CD4-positive, alpha-beta T cell treated with Interleukin-10 for 1 hour (primary cell): ENCODE results near the gene ATOH8.
A peak's percentile ranks its signal among the peaks of the same experiment; 100 is the strongest.

ENCODE experiments used
- DNase-seq: peaks from one replicate; pipeline ENCODE4 v3.0.0-alpha.2; 2020

Gene ATOH8

GRCh38 chr2:85788603-85789002, 34.8 kb downstream of the ATOH8 start:
- no peak for DNase-seq

DNA sequence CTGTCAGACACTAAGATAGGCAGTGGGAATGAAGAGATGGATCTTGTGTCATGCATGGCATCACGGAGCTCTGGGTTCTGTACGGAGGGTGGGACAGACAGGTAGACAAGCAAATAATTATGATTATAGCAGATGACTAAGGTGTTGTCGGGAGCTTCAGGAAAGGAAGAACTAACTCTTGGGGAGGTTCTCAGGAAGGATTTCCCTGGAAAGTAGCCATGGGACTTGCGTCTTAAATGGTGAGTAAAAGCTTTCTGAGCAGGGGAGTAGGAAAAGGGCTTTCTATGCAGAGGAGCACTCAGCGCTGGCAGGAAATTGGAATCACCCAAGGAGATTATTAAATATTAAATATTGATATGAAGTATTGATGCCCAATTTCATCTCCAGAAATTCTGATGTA, 35.5 kb downstream of the ATOH8 start:
- DNase-seq = no peak

DNA sequence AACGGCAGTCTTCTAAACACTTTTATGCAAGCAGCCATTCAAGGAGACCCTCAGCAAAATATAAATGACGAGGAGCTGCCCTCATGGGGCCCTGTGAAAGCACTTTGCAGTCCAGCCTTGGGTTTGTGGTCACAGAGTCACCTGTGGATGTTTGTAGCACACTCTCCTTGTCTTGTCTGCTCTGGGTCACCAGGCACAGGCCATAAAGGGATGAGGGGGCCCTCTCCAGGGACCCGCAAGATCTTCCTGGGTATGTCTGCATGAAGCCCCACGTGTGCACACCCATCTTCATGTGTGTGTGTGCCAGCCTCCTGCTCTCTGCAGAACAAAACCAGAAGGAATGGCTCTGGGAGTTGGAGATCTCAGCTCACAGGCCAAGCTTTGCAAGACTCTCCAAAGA, 36.2 kb downstream of the ATOH8 start:
- no peak for DNase-seq

GRCh38 chr2:85790499-85791188, 36.9 kb downstream of the ATOH8 start:
- no peak for DNase-seq

DNA sequence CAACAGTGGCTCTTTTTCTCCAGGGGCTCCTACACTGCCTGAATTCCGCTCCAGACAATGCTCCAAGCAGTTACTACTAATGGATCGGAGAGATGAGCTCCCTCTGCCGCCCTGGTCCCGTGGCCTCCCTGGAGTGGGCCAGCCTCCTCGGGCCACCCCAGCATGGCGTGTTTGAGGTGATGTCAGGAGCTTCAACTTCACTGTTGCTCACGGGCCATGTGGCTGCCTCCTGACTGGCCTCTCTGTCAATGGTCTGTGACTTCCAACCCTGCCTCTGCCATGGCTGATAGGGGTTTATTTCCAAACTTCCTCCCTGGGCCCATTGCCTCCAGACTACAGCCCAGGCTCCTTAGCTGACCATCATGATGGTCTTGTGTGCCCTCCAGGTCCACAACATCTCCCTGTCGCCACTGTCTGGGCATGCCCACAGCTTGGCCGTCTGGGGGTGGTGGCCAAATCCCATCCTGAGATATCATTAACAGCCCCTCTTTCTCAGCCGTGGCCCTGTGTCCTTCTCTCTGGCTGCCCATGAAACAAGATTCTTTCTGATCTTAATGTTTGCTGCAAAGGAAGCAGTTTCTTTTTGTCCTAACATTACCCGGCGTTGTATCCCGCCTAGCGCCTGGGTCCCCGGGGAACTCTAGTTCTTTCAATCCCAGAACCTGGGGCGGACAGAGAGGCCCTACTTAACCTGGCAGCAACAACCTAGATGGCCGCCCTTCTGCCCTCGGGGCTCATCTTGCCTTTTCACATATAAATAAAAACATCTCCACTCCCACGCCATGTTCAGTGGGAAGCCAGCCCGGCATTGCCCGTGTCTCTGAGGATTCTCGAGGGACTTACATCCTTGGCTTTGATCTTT, 38.1 kb downstream of the ATOH8 start:
- no peak for DNase-seq

DNA sequence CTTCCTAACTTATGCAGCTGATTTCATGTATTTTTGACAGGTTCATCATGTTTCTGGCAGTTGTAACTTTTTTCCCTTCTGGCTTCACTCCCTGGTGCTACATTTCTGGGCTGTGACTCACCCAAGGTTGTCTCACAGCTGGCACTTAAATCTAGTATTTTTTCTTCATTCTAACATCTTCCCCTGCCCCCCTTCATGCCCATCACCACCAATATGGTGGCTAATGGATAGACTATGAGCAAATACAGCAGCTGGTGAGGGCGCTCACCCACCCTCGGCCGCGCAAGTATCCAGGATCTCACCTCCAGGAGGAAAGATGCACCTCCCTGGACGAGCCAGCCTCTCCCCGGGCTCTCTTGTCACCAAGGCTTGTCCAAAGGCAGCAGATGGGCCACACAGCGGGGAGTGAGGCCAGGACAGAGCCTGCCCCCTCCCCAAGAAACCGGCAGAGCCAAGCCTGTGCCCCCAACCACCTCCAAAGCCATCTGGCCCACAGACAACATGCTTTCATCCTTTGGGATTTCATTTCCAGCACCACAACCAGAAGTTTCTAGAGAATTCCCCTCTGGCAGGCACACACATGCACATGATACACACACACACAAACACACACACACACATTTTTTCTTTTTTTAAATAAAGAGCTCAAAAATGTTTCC, 39.1 kb downstream of the ATOH8 start:
- DNase-seq = no peak

DNA sequence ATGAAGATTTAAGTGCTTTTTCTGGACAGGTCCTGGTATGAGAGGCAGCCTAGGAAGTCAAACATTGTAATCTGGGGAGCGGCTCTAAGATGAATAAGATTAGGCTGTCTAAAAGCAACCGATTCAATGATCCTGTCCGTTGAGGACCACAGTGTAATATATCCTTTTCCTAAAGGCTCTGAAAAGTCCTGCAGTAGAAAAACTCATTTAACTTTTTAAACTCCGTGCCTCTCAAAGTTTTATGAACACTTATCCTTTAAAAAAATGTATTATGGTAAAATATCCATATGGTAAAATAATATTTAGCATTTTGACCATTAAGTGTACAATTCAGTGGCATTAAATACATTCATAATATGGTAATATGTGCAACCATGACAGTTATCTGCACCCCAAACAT, 39.8 kb downstream of the ATOH8 start:
- no peak for DNase-seq

DNA sequence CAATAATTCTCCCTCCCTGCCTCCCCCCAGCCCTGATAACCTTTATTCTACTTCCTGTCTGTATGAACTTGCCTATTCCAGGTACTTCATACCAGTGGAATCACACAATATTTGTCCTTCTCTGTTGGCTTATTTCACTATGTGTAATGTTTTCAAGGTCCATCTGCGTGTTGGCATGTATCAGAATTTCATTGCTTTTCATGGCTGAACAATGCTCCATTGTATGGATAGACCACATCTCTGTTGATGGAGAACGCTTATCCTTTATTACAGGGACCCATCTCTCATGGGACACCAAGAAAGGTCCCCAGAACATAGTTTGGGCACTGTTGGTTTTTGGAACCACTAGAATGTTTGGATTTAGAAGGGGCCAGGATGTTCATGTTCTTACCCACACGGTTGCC, 40.2 kb downstream of the ATOH8 start:
- no peak for DNase-seq

- DNase-seq = no peak
Measured at GRCh38 chr2:85794491-85795121, 40.8 kb downstream of the ATOH8 start.

DNA sequence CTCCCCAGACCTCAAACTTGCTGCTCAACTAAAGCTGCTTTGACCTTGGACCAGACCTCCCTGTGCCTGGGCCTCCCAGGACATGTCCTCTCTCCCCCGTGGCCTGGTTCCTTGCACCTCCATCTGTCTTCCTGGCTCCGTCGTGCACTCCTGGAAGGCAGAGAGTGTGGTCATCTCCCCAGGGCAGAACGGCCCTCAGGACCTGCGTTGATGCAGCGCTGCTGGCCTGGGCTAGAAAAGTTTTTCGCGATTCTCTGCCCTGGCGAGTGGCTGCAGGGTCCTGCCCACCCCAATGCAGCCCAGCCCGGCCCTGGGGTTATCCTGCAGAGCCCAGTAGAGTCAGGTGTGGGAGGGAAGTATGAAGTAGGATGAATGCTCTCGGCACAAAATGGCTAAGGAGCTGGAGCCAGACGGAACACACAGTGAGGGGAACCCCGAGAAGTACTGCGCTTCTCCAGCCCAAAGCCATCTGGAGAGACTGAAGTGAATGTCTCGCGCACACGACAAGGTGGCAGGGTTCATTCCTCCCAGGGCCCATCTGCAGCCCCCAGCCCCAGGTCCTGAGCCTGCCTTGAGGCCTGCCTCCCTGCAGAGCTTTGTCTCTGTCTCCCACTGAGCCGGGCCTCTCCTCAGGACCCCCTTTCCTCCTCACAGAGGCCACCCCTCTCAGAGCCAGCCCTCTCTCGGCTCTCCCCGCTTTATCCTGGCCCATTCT, 41.7 kb downstream of the ATOH8 start:
- DNase-seq = no peak

- no peak for DNase-seq
Measured at GRCh38 chr2:85796046-85796340, 42.2 kb downstream of the ATOH8 start.

- DNase-seq = no peak
Measured at GRCh38 chr2:85796341-85797262, 42.8 kb downstream of the ATOH8 start.

DNA sequence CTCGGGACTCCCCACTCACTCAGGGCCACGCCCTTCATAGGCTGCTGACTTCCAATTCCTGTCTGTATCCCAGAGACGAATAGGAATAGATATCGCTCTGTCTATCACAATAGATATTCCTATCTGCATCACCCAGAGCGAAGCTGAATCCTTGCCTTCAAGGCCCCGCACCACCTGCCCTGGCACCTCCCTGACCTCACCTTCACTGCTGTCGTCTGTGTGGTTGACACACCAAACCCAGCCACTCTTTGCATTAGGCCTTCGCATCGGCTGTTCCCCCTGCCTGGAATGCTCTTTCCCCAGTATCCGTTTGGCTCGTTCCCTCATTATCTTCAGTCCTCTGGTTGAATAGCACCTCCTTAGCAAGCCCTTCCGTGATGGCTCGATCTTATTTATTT, 43.5 kb downstream of the ATOH8 start:
- no peak for DNase-seq

DNA sequence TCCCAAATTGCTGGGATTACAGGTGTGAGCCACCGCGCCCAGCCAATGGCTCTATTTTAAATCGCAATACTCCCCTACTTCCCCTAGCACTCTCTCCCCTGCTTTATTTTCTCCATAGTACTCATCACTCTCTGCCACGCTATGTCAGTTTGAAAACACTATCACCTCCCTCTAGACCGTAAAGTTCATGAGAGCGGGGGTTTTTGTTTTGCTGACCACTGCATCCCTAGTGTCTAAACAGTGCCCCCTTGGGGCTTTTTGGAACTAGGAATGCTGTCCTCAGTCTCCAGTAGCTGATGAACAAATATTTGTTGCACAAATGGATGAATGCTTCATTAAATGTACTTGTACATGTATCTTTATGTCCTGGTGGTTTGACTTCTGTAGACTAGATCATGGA, 44.1 kb downstream of the ATOH8 start:
- DNase-seq = no peak

DNA sequence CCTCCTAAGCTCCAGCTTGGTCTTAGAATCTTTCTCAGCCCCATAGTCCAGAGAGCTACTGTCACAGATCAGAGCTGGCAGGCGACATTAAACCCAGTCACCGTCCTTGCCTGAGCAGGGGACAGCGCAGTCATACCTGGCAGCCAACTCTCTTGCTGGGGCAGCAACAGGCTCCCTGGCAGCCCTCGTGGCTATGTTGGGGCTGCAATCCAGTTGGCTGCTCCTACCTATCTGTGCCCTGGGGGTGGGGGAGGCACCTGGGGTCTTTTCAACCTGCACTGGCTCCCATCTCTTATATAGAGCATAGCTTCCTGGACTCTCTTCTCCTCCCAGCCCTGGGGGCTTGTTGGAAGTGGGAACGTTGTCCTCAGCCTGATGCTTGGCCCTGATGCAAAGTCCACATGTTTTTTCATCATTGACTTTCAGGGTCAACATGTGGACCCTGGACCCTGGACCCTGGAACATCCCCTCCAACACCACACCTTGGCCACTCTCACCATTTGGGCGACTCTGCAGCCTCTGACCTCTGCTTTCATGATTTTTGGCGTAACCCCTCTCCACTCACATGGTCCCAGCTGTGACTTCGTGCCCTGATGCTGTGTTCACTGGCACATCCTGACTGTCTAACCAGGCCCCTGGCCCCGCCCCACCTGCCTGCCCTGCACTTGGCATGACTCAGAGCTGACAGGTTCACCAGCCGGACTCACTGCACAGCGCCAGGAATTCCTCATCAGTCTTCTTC, 45.6 kb downstream of the ATOH8 start:
- DNase-seq = no peak

- no peak for DNase-seq
Measured at GRCh38 chr2:85800586-85800985, 46.8 kb downstream of the ATOH8 start.

DNA sequence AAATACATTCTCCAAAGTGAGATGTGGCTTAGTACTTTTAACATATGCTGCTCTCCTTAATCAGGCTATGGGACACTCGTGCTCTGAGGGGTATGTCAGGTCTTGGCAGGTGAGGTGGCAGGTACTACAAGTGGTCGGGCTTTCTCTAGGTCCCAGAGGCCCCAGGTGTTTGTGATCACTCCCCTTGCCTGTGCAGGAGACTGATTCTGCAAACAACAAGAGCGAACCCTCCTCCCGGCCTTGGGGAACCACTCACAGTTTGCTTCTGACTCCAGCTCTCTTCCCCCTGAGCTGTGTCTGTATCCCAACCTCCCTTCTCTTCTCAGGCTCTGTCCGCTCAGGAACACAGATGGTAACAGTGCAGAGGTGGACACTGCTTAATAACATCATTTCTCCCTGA, 48.1 kb downstream of the ATOH8 start:
- no peak for DNase-seq

DNA sequence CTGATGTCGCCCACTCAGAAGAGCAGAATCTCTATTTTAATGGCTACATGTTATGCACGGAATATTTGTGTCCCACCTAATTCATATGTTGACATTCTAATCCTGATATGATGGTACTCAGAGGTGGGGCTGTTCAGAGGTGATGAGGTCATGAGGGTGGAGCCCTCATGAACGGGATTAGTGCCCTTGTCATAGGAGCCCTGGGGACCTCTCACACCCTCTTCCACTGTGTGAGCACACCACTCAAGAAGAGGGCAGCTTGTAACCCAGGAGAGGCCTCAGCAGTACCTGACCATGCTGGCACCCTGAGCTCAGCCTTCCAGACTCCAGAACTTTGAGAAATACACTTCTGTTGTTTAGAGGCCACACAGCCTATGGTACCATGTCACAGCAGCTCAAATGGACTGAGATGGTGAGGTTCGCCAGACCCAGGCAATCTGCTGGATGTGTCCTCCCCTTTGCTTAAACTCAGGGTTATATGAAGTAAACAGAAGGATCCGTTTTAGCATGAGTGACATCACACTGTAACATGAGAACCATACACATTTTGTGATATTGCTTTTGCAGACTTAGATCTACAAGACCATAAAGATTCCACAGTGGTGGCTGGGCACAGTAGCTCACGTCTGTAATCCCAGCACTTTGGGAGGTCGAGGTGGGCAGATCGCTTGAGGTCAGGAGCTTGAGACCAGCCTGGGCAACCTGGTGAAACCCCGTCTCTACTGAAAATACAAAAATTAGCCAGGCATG, 48.7 kb downstream of the ATOH8 start:
- DNase-seq = no peak

DNA sequence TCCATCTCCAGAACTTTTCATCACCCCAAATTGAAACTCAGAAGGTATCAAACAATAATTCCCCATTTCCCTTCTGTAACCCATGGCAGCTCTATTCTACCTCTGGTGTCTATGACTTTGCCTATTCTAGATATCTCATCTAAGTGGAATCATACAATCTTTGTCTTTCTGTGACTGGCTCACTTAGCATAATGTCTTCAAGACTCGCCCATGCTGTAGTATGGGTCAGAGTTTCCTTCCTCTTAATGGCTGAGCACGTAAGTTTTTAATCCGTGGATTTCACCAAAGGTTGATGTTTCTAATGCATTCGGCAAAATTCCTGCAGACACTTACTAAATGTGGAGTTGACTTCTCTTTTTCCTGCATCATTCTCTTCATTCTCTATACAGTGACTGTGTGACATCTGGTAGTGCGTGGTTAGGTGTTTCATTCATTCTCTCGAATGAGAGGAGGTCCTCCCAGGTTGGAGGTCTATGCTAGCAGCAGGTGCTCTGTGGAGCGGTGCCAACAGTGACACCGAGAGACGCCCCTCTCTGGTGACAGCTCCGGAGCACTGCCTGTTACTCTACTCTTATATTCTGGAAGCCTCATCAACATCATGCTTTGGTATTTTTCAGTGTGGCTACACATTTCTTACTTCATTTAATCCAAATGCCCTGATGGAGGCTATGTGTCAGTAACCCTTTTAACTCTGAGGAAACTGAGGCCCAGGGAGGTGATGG, 50.1 kb downstream of the ATOH8 start:
- DNase-seq = no peak

DNA sequence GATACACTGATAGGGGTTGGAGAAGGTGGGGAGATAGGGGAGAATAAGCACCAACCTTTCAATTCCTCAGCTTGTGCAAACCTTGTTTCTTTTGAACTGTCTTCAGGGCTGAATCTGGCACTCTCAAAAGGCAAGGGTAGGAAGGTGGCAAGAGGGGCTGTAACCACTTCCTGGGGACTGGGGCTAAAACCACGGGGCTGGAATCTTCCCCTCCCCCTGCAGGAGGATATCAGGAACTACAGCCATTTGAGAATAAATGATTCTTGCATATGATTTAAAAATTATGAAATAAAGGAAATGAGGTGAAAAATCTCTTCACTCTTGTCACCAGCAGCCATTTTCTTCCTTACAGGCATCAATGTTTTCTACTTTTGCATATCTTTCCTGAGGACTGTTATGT, 50.8 kb downstream of the ATOH8 start:
- DNase-seq = peak; percentile 28
